H1 (cell line): Measurements from ENCODE around the gene LYRM4. TPM values are rescaled to one million over a fixed set of nuclear protein-coding genes. Genes with fewer than 3 reads are reported as not detected.

ENCODE experiments used
- CTCF ChIA-PET: fragments of 300-600 bp; sonication (Branson Sonifier 250); formaldehyde crosslinking; loops from one replicate; lab custom pipeline; 2021; ENCODE audit not compliant: partially characterized antibody; lab: Charles Lee
- POLR2A ChIA-PET: fragments of 300-600 bp; sonication (Branson Sonifier 250); formaldehyde crosslinking; loops from one replicate; lab custom pipeline; 2021; ENCODE audit warnings: inconsistent platforms; ENCODE audit not compliant: partially characterized antibody; lab: Charles Lee
- DNase-seq, 2 experiments: peaks; one replicate each; pipeline versions ENCODE4 v3.0.0 to v3.0.0-alpha.2; 2010 to 2022; ENCODE audit warnings: low spot score in 2 of 2, low read depth in 1 of 2, mixed read lengths in 1 of 2
- FAIRE-seq: peaks from 2 replicates; lab custom pipeline; 2011; peaks lifted over from hg19 to GRCh38; lab: Jason Lieb, UNC
- H2AFZ ChIP-seq: 2 replicates; pipeline ENCODE4 v1.8.1; 2012; ENCODE audit warnings: low read length, inconsistent platforms
- H2AK5ac ChIP-seq: 2 replicates; pipeline ENCODE4 v1.6.1; 2013; ENCODE audit warnings: low read depth, low read length
- H2BK120ac ChIP-seq: replicated peaks from 2 replicates; pipeline ENCODE3; 2013; ENCODE audit warnings: low read depth, low read length, inconsistent platforms
- H2BK12ac ChIP-seq: 2 replicates; pipeline ENCODE4 v1.6.1; 2013; ENCODE audit warnings: low read depth, low read length
- H2BK15ac ChIP-seq: 2 replicates; pipeline ENCODE4 v1.6.1; 2013; ENCODE audit warnings: low read length
- H2BK20ac ChIP-seq: 2 replicates; pipeline ENCODE4 v1.6.1; 2013; ENCODE audit warnings: low read length
- H2BK5ac ChIP-seq: 2 replicates; pipeline ENCODE4 v1.6.1; 2013; ENCODE audit warnings: low read depth, low read length
- H3K14ac ChIP-seq: 2 replicates; pipeline ENCODE4 v1.6.1; 2013; ENCODE audit warnings: inconsistent platforms; ENCODE audit not compliant: insufficient read length
- H3K18ac ChIP-seq: 2 replicates; pipeline ENCODE4 v1.6.1; 2013; ENCODE audit warnings: low read length; ENCODE audit errors: extremely low read depth
- H3K23ac ChIP-seq: 2 replicates; pipeline ENCODE4 v1.6.1; 2013; ENCODE audit warnings: inconsistent platforms; ENCODE audit not compliant: insufficient read length
- H3K23me2 ChIP-seq: 2 replicates; pipeline ENCODE4 v1.6.1; 2013; ENCODE audit warnings: low read depth, low read length
- H3K27ac ChIP-seq: 2 replicates; pipeline ENCODE4 v1.6.1; 2011; ENCODE audit warnings: low read depth, low read length, inconsistent platforms
- H3K27me3 ChIP-seq, 4 experiments: replicated peaks in 1 of 4; 1 replicate in 1 of 4; 2 replicates in 3 of 4; pipeline versions ENCODE4 v1.6.1 to v1.8.1; 2011 to 2013; ENCODE audit warnings: low read length in 3 of 4, mild to moderate bottlenecking in 3 of 4, inconsistent platforms in 2 of 4, mixed read lengths in 2 of 4, moderate library complexity in 1 of 4; ENCODE audit not compliant: control insufficient read depth in 3 of 4, insufficient read depth in 3 of 4; ENCODE audit errors: extremely low read depth in 1 of 4
- H3K36me3 ChIP-seq, 4 experiments: 2 replicates each; pipeline versions ENCODE4 v1.6.1 to v1.8.1; 2011 to 2013; ENCODE audit warnings: mild to moderate bottlenecking in 4 of 4, low read length in 3 of 4, moderate library complexity in 2 of 4, control low read depth in 1 of 4, inconsistent platforms in 1 of 4; ENCODE audit not compliant: insufficient read depth in 4 of 4, control insufficient read depth in 2 of 4
- H3K4ac ChIP-seq: replicated peaks from 2 replicates; pipeline ENCODE3; 2013; ENCODE audit warnings: low read length, low read depth, mixed read lengths, inconsistent platforms; ENCODE audit not compliant: insufficient read length
- H3K4me1 ChIP-seq, 4 experiments: replicated peaks in 1 of 4; 1 replicate in 1 of 4; 2 replicates in 3 of 4; pipeline versions ENCODE4 v1.6.1 to v1.8.1; 2011 to 2013; ENCODE audit warnings: low read length in 3 of 4, inconsistent platforms in 2 of 4, mixed read lengths in 1 of 4; ENCODE audit not compliant: insufficient read depth in 4 of 4, control insufficient read depth in 3 of 4
- H3K4me2 ChIP-seq, 2 experiments: 2 replicates each; pipeline versions ENCODE4 v1.6.1 to v1.8.1; 2011 to 2013; ENCODE audit warnings: low read depth in 2 of 2, low read length in 2 of 2, control low read depth in 1 of 2, inconsistent platforms in 1 of 2, mild to moderate bottlenecking in 1 of 2; ENCODE audit not compliant: insufficient read depth in 1 of 2
- H3K4me3 ChIP-seq, 4 experiments: fragments of 200-600, 300-600 bp in 1 of 4; sonication (generic), shearing (Covaris generic), sonication (Bioruptor Twin) in 1 of 4; 2 replicates each; pipeline versions ENCODE4 v1.5.1 to v1.8.1; 2011 to 2016; ENCODE audit warnings: low read length in 4 of 4, low read depth in 3 of 4, control low read depth in 2 of 4, inconsistent platforms in 2 of 4, mild to moderate bottlenecking in 2 of 4, mixed read lengths in 1 of 4, moderate library complexity in 1 of 4; ENCODE audit not compliant: insufficient read depth in 2 of 4; ENCODE audit errors: extremely low read depth in 1 of 4
- H3K56ac ChIP-seq: replicated peaks from 2 replicates; pipeline ENCODE3; 2013; ENCODE audit warnings: low read depth, mild to moderate bottlenecking, mixed read lengths, low read length, inconsistent platforms; ENCODE audit not compliant: insufficient read length
- H3K79me1 ChIP-seq: 2 replicates; pipeline ENCODE4 v1.6.1; 2013; ENCODE audit warnings: low read depth, low read length, control low read depth
- H3K79me2 ChIP-seq, 2 experiments: 2 replicates each; pipeline versions ENCODE4 v1.6.1 to v1.8.1; 2012 to 2013; ENCODE audit warnings: low read length in 2 of 2, mild to moderate bottlenecking in 2 of 2, inconsistent platforms in 1 of 2; ENCODE audit not compliant: insufficient read depth in 2 of 2, control insufficient read depth in 1 of 2
- H3K9ac ChIP-seq, 4 experiments: replicated peaks in 1 of 4; 1 replicate in 1 of 4; 2 replicates in 3 of 4; pipeline versions ENCODE4 v1.6.1 to v1.8.1; 2011 to 2013; ENCODE audit warnings: low read depth in 3 of 4, low read length in 3 of 4, control low read depth in 2 of 4, mild to moderate bottlenecking in 2 of 4, moderate library complexity in 2 of 4, inconsistent platforms in 1 of 4; ENCODE audit errors: extremely low read depth in 1 of 4
- H3K9me3 ChIP-seq, 2 experiments: 2 replicates each; pipeline versions ENCODE4 v1.6.1 to v1.8.1; 2012 to 2013; ENCODE audit warnings: mild to moderate bottlenecking in 2 of 2, moderate library complexity in 2 of 2, control low read depth in 1 of 2, inconsistent platforms in 1 of 2, low read depth in 1 of 2, low read length in 1 of 2, mixed read lengths in 1 of 2; ENCODE audit not compliant: insufficient read depth in 2 of 2
- H4K20me1 ChIP-seq, 2 experiments: replicated peaks in 1 of 2; 2 replicates each; pipeline versions ENCODE3 to v1.8.1; 2011 to 2013; ENCODE audit warnings: inconsistent platforms in 2 of 2, low read length in 2 of 2, mild to moderate bottlenecking in 1 of 2; ENCODE audit not compliant: insufficient read depth in 2 of 2, control insufficient read depth in 1 of 2
- H4K5ac ChIP-seq: 2 replicates; pipeline ENCODE4 v1.6.1; 2013; ENCODE audit warnings: low read length, low read depth, mixed read lengths, inconsistent platforms; ENCODE audit not compliant: insufficient read length
- H4K8ac ChIP-seq: 2 replicates; pipeline ENCODE4 v1.8.0; 2013; ENCODE audit warnings: mild to moderate bottlenecking, moderate library complexity, low read length, inconsistent platforms; ENCODE audit not compliant: insufficient read depth; ENCODE audit errors: extremely low read depth
- H4K91ac ChIP-seq: replicated peaks from 2 replicates; pipeline ENCODE3; 2013; ENCODE audit warnings: low read length, mixed read lengths, inconsistent platforms; ENCODE audit not compliant: insufficient read length
- ASH2L ChIP-seq: fragments of 200-600, 300-600 bp; sonication (generic); IDR thresholded peaks from one replicate; pipeline ENCODE4 v1.7.1; 2017; ENCODE audit warnings: low read length
- BACH1 ChIP-seq: IDR thresholded peaks from 2 replicates; pipeline ENCODE4 v1.6.1; 2012; ENCODE audit warnings: low read length, improper control_type of control experiment
- CTCF ChIP-seq, 3 experiments: IDR thresholded peaks; 1 replicate in 2 of 3; 2 replicates in 1 of 3; pipeline versions ENCODE4 v1.5.1 to v1.6.1; 2011; ENCODE audit warnings: low read length in 3 of 3, mild to moderate bottlenecking in 3 of 3, inconsistent platforms in 2 of 3, low read depth in 1 of 3, moderate library complexity in 1 of 3; ENCODE audit not compliant: insufficient read depth in 1 of 3; ENCODE audit errors: control extremely low read depth in 1 of 3
- E2F6 ChIP-seq: IDR thresholded peaks from 2 replicates; pipeline ENCODE4 v1.6.1; 2012; ENCODE audit warnings: inconsistent platforms
- JUN ChIP-seq: IDR thresholded peaks from 2 replicates; pipeline ENCODE4 v1.6.1; 2011; ENCODE audit warnings: low read depth, mild to moderate bottlenecking, improper control_type of control experiment, low read length
- KDM4A ChIP-seq: IDR thresholded peaks from one replicate; pipeline ENCODE4 v1.7.1; 2012; ENCODE audit warnings: low read depth, mild to moderate bottlenecking, moderate library complexity, low read length, inconsistent platforms; ENCODE audit not compliant: severe bottlenecking
- RNF2 ChIP-seq: fragments of 200-900, 300-1000 bp; sonication (generic); IDR thresholded peaks from 2 replicates; pipeline ENCODE4 v1.7.1; 2016; ENCODE audit warnings: borderline replicate concordance, low read depth, mild to moderate bottlenecking, antibody characterized with exemption, low read length; ENCODE audit not compliant: poor library complexity, severe bottlenecking; ENCODE audit errors: missing control alignments
- SIX5 ChIP-seq: IDR thresholded peaks from 2 replicates; pipeline ENCODE4 v1.6.1; 2011; ENCODE audit warnings: mild to moderate bottlenecking, low read depth, low read length
- TCF12 ChIP-seq: IDR thresholded peaks from 2 replicates; pipeline ENCODE4 v1.6.1; 2011; ENCODE audit warnings: low read depth, mild to moderate bottlenecking, low read length
- YY1 ChIP-seq: IDR thresholded peaks from 2 replicates; pipeline ENCODE4 v1.6.1; 2011; ENCODE audit warnings: low read depth, mild to moderate bottlenecking, low read length
- WGBS, 2 experiments: shearing (Covaris generic) in 1 of 2; methylation state at CpG; one replicate each; pipeline versions ENCODE4 v1.1.6 to v1.1.7; 2013 to 2015; ENCODE audit warnings: low lambda C conversion rate in 2 of 2, mixed read lengths in 2 of 2, inconsistent platforms in 1 of 2, low coverage in 1 of 2, missing lambda C conversion rate in 1 of 2; ENCODE audit not compliant: insufficient replicate concordance in 2 of 2, insufficient coverage in 1 of 2, insufficient read length in 1 of 2; ENCODE audit errors: extremely low coverage in 1 of 2, missing lambda C conversion rate in 1 of 2; 5-methylcytosine and 5-hydroxymethylcytosine counted together
- polyA plus RNA-seq, 7 experiments: library from polyadenylated mRNA; depleted of rRNA in 3 of 7; stranded (reverse) in 5 of 7; unstranded in 2 of 7; fragments of >200 nt in 5 of 7; fragments of 200-250 nt in 2 of 7; gene quantifications; 1 replicate in 5 of 7; 2 replicates in 1 of 7; 4 replicates in 1 of 7; pipeline versions ENCODE4 v1.2.1 to v1.2.3, GENCODE V29; 2011 to 2013; ENCODE audit warnings: missing spikeins in 2 of 7, mixed read lengths in 2 of 7
- total RNA-seq: library from RNA; stranded (reverse); fragmentation: NEBNext Ultra II Directional; extraction: Animal tissue kit (Norgen Biotek cat#: 25700); gene quantifications from 2 replicates; pipeline ENCODE4 v1.2.1, GENCODE V29; 2021

The LYRM4 gene
- total and polyA plus RNA-seq, 2 of the 8 experiments (the other 6 are each of a cell fraction or from before 2014, with no cell fraction given), result 56.6 to 62.8 TPM

GRCh38 chr6:5084360-5084780 lies 176.4 kb downstream of the LYRM4 start:
- Histone ChIP-seq H3K79me2 (no peaks in the 10 kb centered on the region), H2BK12ac (no peak overlapping the region), H2AFZ (no peak overlapping the region), H3K4me2 (peak overlapping the region; percentile 71 to 96), H3K9ac (no peak overlapping the region; a peak in 1 of 7 replicates), H4K5ac (no peak overlapping the region), H3K27me3 (peaks cover 35 to 60% (median 58%) of the 10 kb centered on the region in 4 experiments), H2AK5ac (no peak overlapping the region), H3K14ac (no peak overlapping the region), H3K18ac (0 out of 2 replicates have a peak overlapping the region, but pooled peaks have one; percentile 19), H2BK5ac (no peak overlapping the region), H4K8ac (peak overlapping the region; percentile 77; the same call in 1 of the 2 replicates), H4K91ac (no peak overlapping the region), H2BK120ac (no peak overlapping the region), H3K36me3 (no peaks in the 10 kb centered on the region), H3K23ac (no peak overlapping the region), H2BK15ac (no peak overlapping the region), H3K27ac (no peak overlapping the region), H3K56ac (no peak overlapping the region), H2BK20ac (no peak overlapping the region), H3K9me3 (no peaks in the 10 kb centered on the region; a peak in 1 of 4 replicates), H4K20me1 (peaks cover 3 to 5% of the 10 kb centered on the region in 2 experiments), H3K4me3 (peak overlapping the region; percentile 25 to 61 (median 50)), H3K79me1 (no peaks in the 10 kb centered on the region; the same call in 1 of the 2 replicates), H3K23me2 (peaks cover 17% of the 10 kb centered on the region; the same call in 1 of the 2 replicates), H3K4me1 (peaks cover 0 to 19% (median 8%) of the 10 kb centered on the region in 4 experiments; a peak in 4 of 7 replicates), H3K4ac (no peak overlapping the region)
- no peak for FAIRE-seq
- 4% methylated on average over 10 of the region's 57 CpGs; no CpG with 5 or more reads in 1 of the 2 experiments for WGBS, 2 experiments
- POLR2A ChIA-PET, result no interaction called here
- DNase-seq, result no peak
- TF ChIP-seq YY1, result 0 out of 2 replicates have a peak, but pooled peaks have one; percentile 35
- no peak for TF ChIP-seq TCF12
- no peak for TF ChIP-seq BACH1
- TF ChIP-seq E2F6, result 0 out of 2 replicates have a peak, but pooled peaks have one; percentile 12
- no peak for TF ChIP-seq RNF2
- no peak for TF ChIP-seq JUN
- TF ChIP-seq ASH2L, result peak; percentile 28
- TF ChIP-seq KDM4A, result peak; percentile 49
- TF ChIP-seq SIX5, result no peak
- no peak for TF ChIP-seq CTCF (IDR thresholded peaks at IDR 0.05; ENCODE audit: control extremely low read depth in 1 of 3, insufficient read depth in 1 of 3, low read depth in 1 of 3, low read length in 3 of 3)
- CTCF ChIA-PET, result no interaction called here
